HTR-8/SVneo (cell line): Measurements from ENCODE around the gene QRFP.

Experiments used
- DNase-seq: peaks from one replicate; pipeline ENCODE4 v3.0.0; 2011; ENCODE audit warnings: low spot score, mixed read lengths; ENCODE audit not compliant: insufficient read length
- FAIRE-seq: peaks from 2 replicates; lab custom pipeline; 2011; peaks lifted over from hg19 to GRCh38; lab: Jason Lieb, UNC

QRFP gene

GRCh38 chr9:130934246-130934645, 37.6 kb upstream of the QRFP start:
- DNase-seq (no peak), FAIRE-seq (no peak)

GRCh38 chr9:130933114-130934046, 36.8 kb upstream of the QRFP start:
- DNase-seq (peak; percentile 75), FAIRE-seq (no peak)

- DNase-seq, result peak; percentile 62
- FAIRE-seq, result no peak
These were observed 35.9 kb upstream of the QRFP start for GRCh38 chr9:130932255-130933079.

GRCh38 chr9:130931508-130932254, 35.1 kb upstream of the QRFP start:
- no peak for FAIRE-seq
- no peak for DNase-seq

GRCh38 chr9:130930804-130931349, 34.3 kb upstream of the QRFP start:
- FAIRE-seq (no peak), DNase-seq (no peak)

- FAIRE-seq (no peak), DNase-seq (no peak)
These were observed 33.7 kb upstream of the QRFP start for GRCh38 chr9:130930132-130930803.

GRCh38 chr9:130929571-130930038, 33.0 kb upstream of the QRFP start:
- no peak for DNase-seq
- no peak for FAIRE-seq

GRCh38 chr9:130927995-130928900, 31.6 kb upstream of the QRFP start:
- DNase-seq, result peak; percentile 78

GRCh38 chr9:130927338-130927737, 30.7 kb upstream of the QRFP start:
- no peak for DNase-seq
- no peak for FAIRE-seq

More at GRCh38 chr9:130927995-130928900, 31.6 kb upstream of the QRFP start:
- no peak for FAIRE-seq

- DNase-seq (no peak), FAIRE-seq (no peak)
These were observed 28.6 kb upstream of the QRFP start for GRCh38 chr9:130925050-130925678.

- no peak for DNase-seq
- no peak for FAIRE-seq
These were observed 27.8 kb upstream of the QRFP start for GRCh38 chr9:130924448-130924788.

GRCh38 chr9:130923611-130924447, 27.2 kb upstream of the QRFP start:
- FAIRE-seq (no peak), DNase-seq (no peak)

- no peak for DNase-seq
- FAIRE-seq, result no peak
These were observed 26.4 kb upstream of the QRFP start for GRCh38 chr9:130922893-130923610.

- FAIRE-seq (no peak), DNase-seq (no peak)
These were observed 25.6 kb upstream of the QRFP start for GRCh38 chr9:130921989-130922892.

GRCh38 chr9:130921300-130921988, 24.8 kb upstream of the QRFP start:
- FAIRE-seq, result no peak
- DNase-seq, result no peak
